GM18909 (cell line): ENCODE data around the gene CETP.
"Not testable (repeated sequence)": the region's sequence is repeated elsewhere in the genome, so short reads cannot be mapped to it uniquely, and the experiment has no call there.

Source experiments
- ATAC-seq: cut with Tn5 transposase; IDR thresholded peaks from one replicate; pipeline ENCODE4 v1.9.1; 2021; ENCODE audit warnings: mild to moderate bottlenecking; ENCODE audit not compliant: unreplicated experiment, poor library complexity

Gene CETP

GRCh38 chr16:56977823-56978430 lies 16.2 kb downstream of the CETP start:
- ATAC-seq: no peak

- ATAC-seq: no peak
Measured at GRCh38 chr16:56980201-56980535, 18.4 kb downstream of the CETP start.

GRCh38 chr16:56980792-56981724 lies 19.3 kb downstream of the CETP start:
- ATAC-seq: peak; percentile 43

- ATAC-seq: no peak
Measured at GRCh38 chr16:56981729-56982271, 20.1 kb downstream of the CETP start.

GRCh38 chr16:56982695-56983094 lies 20.9 kb downstream of the CETP start:
- no peak for ATAC-seq

GRCh38 chr16:56983211-56983751 lies 21.5 kb downstream of the CETP start:
- ATAC-seq: no peak

- ATAC-seq: no peak
Measured at GRCh38 chr16:56984639-56985038, 22.9 kb downstream of the CETP start.

- no peak for ATAC-seq
Measured at GRCh38 chr16:56985288-56985961, 23.7 kb downstream of the CETP start.

GRCh38 chr16:56985962-56986360 lies 24.2 kb downstream of the CETP start:
- ATAC-seq: no peak

GRCh38 chr16:56986361-56986760 lies 24.6 kb downstream of the CETP start:
- no peak for ATAC-seq

- ATAC-seq: not testable (repeated sequence)
Measured at GRCh38 chr16:56986908-56987307, 25.2 kb downstream of the CETP start.

GRCh38 chr16:56987692-56988091 lies 25.9 kb downstream of the CETP start:
- ATAC-seq: no peak

GRCh38 chr16:56988161-56988947 lies 26.6 kb downstream of the CETP start:
- no peak for ATAC-seq

- peak; percentile 82 for ATAC-seq
Measured at GRCh38 chr16:56988948-56989945, 27.5 kb downstream of the CETP start, which contains the start of gene NLRC5. Gene NLRC5 (plus strand): TSS chr16:56989557. CDS start chr16:57020713, 31,156 bp downstream.

- no peak for ATAC-seq
Measured at GRCh38 chr16:56989988-56990387, 28.2 kb downstream of the CETP start.

GRCh38 chr16:56990407-56991286 lies 28.9 kb downstream of the CETP start:
- no peak for ATAC-seq

GRCh38 chr16:56992431-56992830 lies 30.7 kb downstream of the CETP start:
- ATAC-seq: not testable (repeated sequence)

- no peak for ATAC-seq
Measured at GRCh38 chr16:56993204-56993603, 31.5 kb downstream of the CETP start.
